Embryonic facial prominence (tissue), 1 donor: ENCODE measurements around the gene PIK3IP1.

Experiments
- DNase-seq: peaks from one replicate; pipeline ENCODE4 v3.0.0-alpha.2; 2016; ENCODE audit errors: extremely low spot score

Gene PIK3IP1

GRCh38 chr22:31308181-31308580, 15.9 kb upstream of the PIK3IP1 start:
- DNase-seq: no peak

- no peak for DNase-seq
Measured at GRCh38 chr22:31305194-31305593, 12.9 kb upstream of the PIK3IP1 start.

- DNase-seq: no peak
Measured at GRCh38 chr22:31302537-31302936, 10.2 kb upstream of the PIK3IP1 start.

GRCh38 chr22:31302006-31302405, 9.7 kb upstream of the PIK3IP1 start:
- no peak for DNase-seq

GRCh38 chr22:31300896-31301295, 8.6 kb upstream of the PIK3IP1 start:
- DNase-seq: no peak

- DNase-seq: no peak
Measured at GRCh38 chr22:31295831-31296657, 3.8 kb upstream of the PIK3IP1 start.

- DNase-seq: no peak
Measured at GRCh38 chr22:31295360-31295759, 3.1 kb upstream of the PIK3IP1 start.

- no peak for DNase-seq
Measured at GRCh38 chr22:31291481-31292235, 630 bp downstream of the PIK3IP1 start.

- DNase-seq: peak; percentile 79
Measured at GRCh38 chr22:31290494-31291471, 1.5 kb downstream of the PIK3IP1 start.

- no peak for DNase-seq
Measured at GRCh38 chr22:31289344-31289743, 2.9 kb downstream of the PIK3IP1 start.

- DNase-seq: no peak
Measured at GRCh38 chr22:31288496-31289240, 3.6 kb downstream of the PIK3IP1 start.

GRCh38 chr22:31287818-31288495, 4.3 kb downstream of the PIK3IP1 start:
- no peak for DNase-seq

GRCh38 chr22:31286360-31287255, 5.7 kb downstream of the PIK3IP1 start:
- no peak for DNase-seq

GRCh38 chr22:31284281-31285155, 7.8 kb downstream of the PIK3IP1 start:
- no peak for DNase-seq

GRCh38 chr22:31282748-31283468, 9.4 kb downstream of the PIK3IP1 start:
- no peak for DNase-seq

- DNase-seq: no peak
Measured at GRCh38 chr22:31281733-31282132, 10.6 kb downstream of the PIK3IP1 start.

GRCh38 chr22:31279821-31280505, 12.3 kb downstream of the PIK3IP1 start:
- no peak for DNase-seq
